SK-MEL-5 (cell line): ENCODE measurements around the gene NMRK2. TPM values are rescaled to one million over a fixed set of nuclear protein-coding genes. Genes with fewer than 3 reads are reported as not detected.

Experiments
- DNase-seq: peaks from one replicate; pipeline ENCODE4 v3.0.0-alpha.2; 2016; ENCODE audit warnings: low read depth, low spot score
- in situ Hi-C: cut with HindIII; loops from 2 replicates; pipeline ENCODE4 v1.10.0; 2016; ENCODE audit warnings: low sequenced_read_pairs, high pct_unique_total_duplicates, low pct_unique_long_range_greater_than_20kb
- total RNA-seq: library from RNA; depleted of rRNA; stranded (reverse); fragments of >200 nt; shearing (Covaris generic); gene quantifications from 2 replicates; pipeline ENCODE4 v1.2.3, GENCODE V29; 2014

Gene NMRK2
- total RNA-seq, 1 experiment from 2014 or later: 1.2 TPM

DNA sequence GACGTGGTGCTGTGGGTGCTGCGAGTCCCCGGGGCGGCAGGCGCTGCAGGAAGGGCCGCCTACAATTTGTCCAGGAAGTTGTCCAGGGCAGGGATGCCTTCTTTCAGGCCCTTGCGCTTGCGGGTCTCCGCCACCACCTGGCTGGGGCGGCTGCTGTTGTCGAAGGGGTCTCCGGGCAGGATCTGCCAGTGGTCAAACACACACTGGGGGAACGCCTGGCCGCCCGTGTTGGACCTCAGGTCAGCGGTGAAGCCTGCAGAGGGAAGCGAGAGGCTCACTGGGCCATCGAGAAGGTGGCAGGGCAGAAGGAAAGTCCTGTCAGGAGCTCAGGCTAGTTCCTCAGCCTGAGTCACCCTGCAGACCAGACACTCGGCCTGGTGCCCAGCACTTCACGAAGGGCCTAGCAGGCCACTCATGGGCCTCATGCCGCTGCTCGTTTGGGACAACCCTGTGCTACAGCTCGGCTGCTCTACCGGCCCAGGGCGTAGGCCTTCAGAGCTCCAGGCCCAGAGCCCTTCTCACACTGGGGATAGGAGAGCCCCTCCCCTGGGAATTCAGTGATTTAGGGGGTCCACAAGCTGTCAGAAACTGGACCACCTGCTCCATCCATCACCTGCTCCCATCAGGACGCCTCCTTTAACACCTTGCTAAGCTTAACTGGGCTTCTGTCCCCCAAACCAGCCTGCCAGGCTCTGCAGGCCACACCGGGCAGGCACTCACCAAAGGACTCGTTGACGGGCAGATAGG lies 43.8 kb downstream of the NMRK2 start:
- in situ Hi-C loops: loop anchor here (25.0 kb wide), 1 partner anchor 236 kb away; no protein-coding TSS in a partner anchor
- DNase-seq: no peak

DNA sequence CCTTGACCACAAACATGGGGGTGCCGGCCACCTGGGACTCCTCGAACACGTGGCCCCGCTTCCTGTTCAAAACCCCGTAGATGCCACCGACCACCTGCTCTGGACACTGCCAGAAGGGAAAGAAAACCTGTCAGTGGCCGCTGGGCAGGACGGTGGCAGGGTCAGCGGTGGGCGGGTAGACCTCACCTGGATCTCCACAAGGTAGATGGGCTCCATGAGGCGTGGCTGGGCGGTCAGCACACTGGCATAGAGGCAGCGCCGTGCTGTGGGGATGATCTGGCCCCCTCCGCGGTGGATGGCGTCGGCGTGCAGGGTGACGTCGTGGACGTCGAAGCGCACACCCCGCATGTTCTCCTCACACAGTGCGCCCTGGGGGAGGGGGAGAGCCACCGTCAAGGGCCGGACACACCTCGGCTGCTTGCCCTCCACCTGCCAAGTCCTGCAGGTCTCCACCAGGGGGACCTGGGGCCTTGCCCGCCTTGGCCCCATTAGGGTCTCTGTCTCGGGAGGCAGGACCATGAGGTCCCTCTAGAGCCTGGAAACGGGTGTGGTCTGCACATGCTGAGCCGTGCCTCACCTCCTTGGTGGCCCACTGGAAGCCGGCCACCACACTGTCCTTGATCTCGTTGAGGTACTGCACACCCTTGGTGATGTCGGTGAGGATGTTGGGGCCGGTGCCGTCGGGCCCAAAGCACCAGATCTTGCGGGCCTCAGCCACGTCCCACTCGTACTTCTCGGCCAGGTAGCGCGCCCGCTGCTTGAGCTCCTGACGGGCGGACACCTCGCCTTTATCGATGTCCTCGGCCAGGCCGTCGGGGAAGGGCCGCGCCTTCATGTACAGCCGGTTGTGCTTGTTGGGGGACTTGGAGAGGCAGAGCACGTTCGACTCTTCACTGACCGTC lies 44.6 kb downstream of the NMRK2 start:
- in situ Hi-C loops: loop anchor here (25.0 kb wide), 1 partner anchor 235 kb away; no protein-coding TSS in a partner anchor
- no peak for DNase-seq

GRCh38 chr19:3978145-3978544 lies 45.3 kb downstream of the NMRK2 start:
- in situ Hi-C loops: loop anchor here (25.0 kb wide), 1 partner anchor 234 kb away; no protein-coding TSS in a partner anchor
- DNase-seq: no peak

- in situ Hi-C loops: loop anchor here (25.0 kb wide), 1 partner anchor 233 kb away; no protein-coding TSS in a partner anchor
- DNase-seq: no peak
These were observed 46.4 kb downstream of the NMRK2 start for GRCh38 chr19:3979289-3979673.

GRCh38 chr19:3979674-3980352 lies 46.9 kb downstream of the NMRK2 start:
- in situ Hi-C loops: loop anchor here (25.0 kb wide), 1 partner anchor 232 kb away; no protein-coding TSS in a partner anchor
- DNase-seq: no peak

GRCh38 chr19:3980353-3981251 lies 47.7 kb downstream of the NMRK2 start:
- in situ Hi-C loops: loop anchor here (25.0 kb wide), 1 partner anchor 232 kb away; no protein-coding TSS in a partner anchor

DNA sequence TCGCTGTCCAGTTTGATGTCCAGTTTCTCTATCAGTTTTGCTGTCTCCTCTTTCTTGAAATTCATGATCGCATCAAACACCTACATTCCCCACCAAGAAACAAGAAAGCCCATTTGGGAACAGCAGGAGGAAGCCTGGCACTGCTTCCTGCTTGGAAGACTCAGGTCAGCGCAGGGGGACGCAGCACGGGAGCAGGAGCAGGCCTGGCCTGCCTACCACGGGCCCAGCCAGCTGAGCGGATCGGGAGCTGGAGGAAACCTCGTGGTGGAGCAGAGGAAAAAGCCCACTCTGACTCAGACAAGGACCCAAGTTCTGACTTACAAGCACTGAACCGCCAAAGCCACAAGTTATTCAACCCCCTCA lies 48.5 kb downstream of the NMRK2 start:
- in situ Hi-C loops: loop anchor here (25.0 kb wide), 1 partner anchor 231 kb away; no protein-coding TSS in a partner anchor
- no peak for DNase-seq

More at GRCh38 chr19:3980353-3981251, 47.7 kb downstream of the NMRK2 start:
- DNase-seq: no peak

- no peak for DNase-seq
- in situ Hi-C loops: loop anchor here (25.0 kb wide), 1 partner anchor 230 kb away; no protein-coding TSS in a partner anchor
These were observed 49.1 kb downstream of the NMRK2 start for GRCh38 chr19:3981736-3982681.

GRCh38 chr19:3982701-3983541 lies 50.1 kb downstream of the NMRK2 start:
- no peak for DNase-seq
- in situ Hi-C loops: loop anchor here (25.0 kb wide), 1 partner anchor 229 kb away; no protein-coding TSS in a partner anchor

- no peak for DNase-seq
- in situ Hi-C loops: loop anchor here (25.0 kb wide), 1 partner anchor 229 kb away; no protein-coding TSS in a partner anchor
These were observed 50.7 kb downstream of the NMRK2 start for GRCh38 chr19:3983542-3983914.

DNA sequence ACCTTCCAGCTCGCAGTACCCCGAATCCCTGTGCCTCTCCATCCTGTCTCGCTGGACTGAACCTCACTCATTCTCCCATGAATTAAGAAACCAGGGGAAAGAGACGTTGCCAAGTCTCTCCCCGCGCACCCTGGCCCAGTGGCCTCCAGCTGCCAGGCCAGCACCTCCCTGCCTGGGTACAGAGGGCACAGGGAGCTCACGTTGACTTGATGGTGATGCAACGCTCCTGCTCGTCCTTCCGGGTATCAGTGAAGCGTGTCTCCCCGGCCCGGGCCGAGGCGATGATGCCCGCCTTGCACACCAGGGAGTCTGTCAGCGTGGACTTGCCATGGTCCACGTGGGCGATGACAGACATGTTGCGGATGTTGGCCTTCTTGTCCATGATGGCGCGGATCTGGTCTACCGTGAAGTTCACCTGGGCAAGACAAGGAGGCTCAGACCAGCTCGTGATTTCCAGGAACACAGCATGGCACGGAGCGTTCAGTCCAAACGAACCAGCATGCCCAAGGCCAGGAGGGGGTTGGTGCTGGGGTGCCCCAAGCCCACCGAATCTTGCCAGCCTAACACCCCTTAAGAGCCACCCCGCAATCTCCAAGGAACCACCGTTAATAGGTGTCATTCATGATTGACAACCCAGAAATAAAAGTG lies 51.2 kb downstream of the NMRK2 start:
- in situ Hi-C loops: loop anchor here (25.0 kb wide), 1 partner anchor 228 kb away; no protein-coding TSS in a partner anchor
- no peak for DNase-seq

GRCh38 chr19:3984584-3984907 lies 51.7 kb downstream of the NMRK2 start:
- DNase-seq: no peak
- in situ Hi-C loops: loop anchor here (25.0 kb wide), 1 partner anchor 228 kb away; no protein-coding TSS in a partner anchor

GRCh38 chr19:3984908-3985642 lies 52.2 kb downstream of the NMRK2 start, which contains the start of gene EEF2:
Gene EEF2, minus strand, starts transcription at chr19:3985463. Its CDS starts 83 bp downstream, at chr19:3985380.
- in situ Hi-C loops: loop anchor here (25.0 kb wide), 1 partner anchor 227 kb away; no protein-coding TSS in a partner anchor
- peak; percentile 78 for DNase-seq
